Adrenal gland (tissue), 12 donors: ENCODE data around the gene TNFRSF14. TPM values are rescaled to one million over a fixed set of nuclear protein-coding genes. Genes with fewer than 3 reads are reported as not detected.

ENCODE experiments used
- DNase-seq, 7 donors: peaks; one replicate each; pipeline ENCODE4 v3.0.0-alpha.2; 2019 to 2020
- H3K27ac ChIP-seq, 5 donors: fragments of 200-600 bp; sonication (generic) in 4 of 5; 1 replicate in 3 of 5; 2 replicates in 2 of 5; pipeline versions ENCODE4 v1.5.1 to v1.8.0; 2016 to 2020; ENCODE audit warnings: mild to moderate bottlenecking in 1 of 5
- H3K27me3 ChIP-seq: fragments of 200-600 bp; 2 replicates; pipeline ENCODE4 v1.8.0; 2021
- H3K36me3 ChIP-seq, 2 donors: fragments of 200-600 bp; replicated peaks in 1 of 2; 1 replicate in 1 of 2; 2 replicates in 1 of 2; pipeline versions ENCODE4 v1.5.1 to v1.8.0; 2018 to 2022
- H3K4me1 ChIP-seq, 2 donors: fragments of 200-600 bp; replicated peaks in 1 of 2; 1 replicate in 1 of 2; 2 replicates in 1 of 2; pipeline versions ENCODE4 v1.5.1 to v1.8.0; 2018 to 2021
- H3K4me3 ChIP-seq, 4 donors: fragments of 200-600 bp; sonication (generic) in 3 of 4; one replicate each; pipeline ENCODE4 v1.5.1; 2016 to 2018
- H3K9me3 ChIP-seq, 3 donors: fragments of 200-600 bp; sonication (generic) in 1 of 3; replicated peaks in 1 of 3; 1 replicate in 2 of 3; 2 replicates in 1 of 3; pipeline versions ENCODE4 v1.5.1 to v1.8.0; 2016 to 2021
- CTCF ChIP-seq, 6 experiments: fragments of 450-650 bp in 4 of 6; fragments of 200-600 bp in 2 of 6; sonication (generic) in 1 of 6; IDR thresholded peaks; 1 replicate in 5 of 6; 2 replicates in 1 of 6; pipeline versions ENCODE4 v1.5.1 to v1.8.0; 2016 to 2021; ENCODE audit warnings: antibody characterized with exemption in 6 of 6, mild to moderate bottlenecking in 2 of 6, moderate library complexity in 1 of 6
- POLR2A ChIP-seq, 2 donors: fragments of 450-650 bp; IDR thresholded peaks; one replicate each; pipeline ENCODE4 v1.6.1; 2017; ENCODE audit warnings: antibody characterized with exemption in 2 of 2, mild to moderate bottlenecking in 2 of 2, moderate library complexity in 1 of 2
- WGBS, 4 donors: extraction: QIAGEN DNeasy Blood & Tissue Kit in 2 of 4; methylation state at CpG; one replicate each; pipeline versions ENCODE4 v1.1.5 to v1.1.7; 2013 to 2017; 5-methylcytosine and 5-hydroxymethylcytosine counted together
- intact Hi-C, 2 donors: fragments of 100-400 bp; cut with DNase I; formaldehyde crosslinking; loops; one replicate each; pipeline versions ENCODE4 v1.14.1 to v1.15.0; 2022 to 2023
- polyA plus RNA-seq, 3 donors: library from polyadenylated mRNA; stranded (reverse); fragments of 200-250 nt in 2 of 3; fragments of 350-450 nt in 1 of 3; fragmentation: Illumina TruSeq in 1 of 3; extraction: RNeasy Lipid Tissue Mini Kit (QIAGEN cat#74804) in 1 of 3; gene quantifications; one replicate each; pipeline ENCODE4 v1.2.3, GENCODE V29; 2013 to 2014
- total RNA-seq, 9 donors: library from RNA; depleted of rRNA in 4 of 9; stranded (reverse); fragments of >200 nt in 4 of 9; fragments of 120-200 nt in 1 of 9; fragmentation: NEBNext Ultra II Directional in 1 of 9; extraction: Animal tissue kit (Norgen Biotek cat#: 25700) in 1 of 9; gene quantifications; one replicate each; pipeline versions ENCODE4 v1.1.0 to v1.2.4, GENCODE V29; 2013 to 2023
- donor health status: healthy with polysubstance abuse.
- donor health status: Bipolar disorder and iron deficiency.
- donor health status: DM: yes; HTN: yes; CAD: no.
- donor health status: DM: no; HTN: no; CAD: no.
- donor health status: DM: no; HTN: no; CAD: no.
- donor health status: DM: yes; HTN: yes; CAD: no.

Gene TNFRSF14
- total and polyA plus RNA-seq, 12 donors, result 7.0 to 554 (median 116) TPM

GRCh38 chr1:2544875-2545640 is 11.1 kb upstream of the TNFRSF14 start:
- WGBS, 4 donors, result 27 to 75% (median 45%) methylated on average over 5 to 19 of the region's 19 CpGs
- H3K9me3 ChIP-seq, result no peaks in the 10 kb centered on the region
- intact Hi-C loops, result loop anchor here (5.0 to 10.0 kb wide), 3 partner anchors 128 to 350 kb away; partner anchors contain the start of genes FAAP20 (in 1 of the 2) and PEX10 (in 1 of the 2)
- TF ChIP-seq CTCF (IDR thresholded peaks at IDR 0.05) (no peak), POLR2A (IDR thresholded peaks at IDR 0.05) (no peak)
- H3K27me3 ChIP-seq, result peaks cover 6% of the 10 kb centered on the region
- H3K27ac ChIP-seq, result peak overlapping the region in 3 of 5 donors; percentile 53 to 98 (median 86)
- H3K36me3 ChIP-seq, result no peaks in the 10 kb centered on the region
- peak in 5 of 7 donors; percentile 41 to 69 (median 62) for DNase-seq
- peak overlapping the region in 1 of 4 donors; percentile 30 for H3K4me3 ChIP-seq
- H3K4me1 ChIP-seq, result peaks cover 41 to 50% of the 10 kb centered on the region in 2 donors

- Histone ChIP-seq H3K36me3 (no peaks in the 10 kb centered on the region), H3K27me3 (no peaks in the 10 kb centered on the region), H3K4me1 (peaks cover 41 to 50% of the 10 kb centered on the region in 2 donors), H3K9me3 (no peaks in the 10 kb centered on the region), H3K4me3 (peak overlapping the region in 2 of 4 donors; percentile 32 to 62), H3K27ac (peak overlapping the region; percentile 24 to 98 (median 92))
- 2 to 20% (median 7%) methylated on average over 2 to 42 of the region's 43 CpGs for WGBS, 4 donors
- DNase-seq, result peak; percentile 93 to 97 (median 94)
- TF ChIP-seq CTCF (IDR thresholded peaks at IDR 0.05) (no peak), POLR2A (IDR thresholded peaks at IDR 0.05) (peak in 1 of 2 donors; percentile 38)
- intact Hi-C loops, result loop anchor here (5.0 to 10.0 kb wide), 3 partner anchors 129 to 351 kb away; partner anchors contain the start of genes FAAP20 (in 1 of the 2) and PEX10 (in 1 of the 2)
These were observed 10.2 kb upstream of the TNFRSF14 start for GRCh38 chr1:2545754-2546514.

- TF ChIP-seq CTCF (IDR thresholded peaks at IDR 0.05) (peak in 4 of 6 experiments; percentile 27 to 49 (median 35)), POLR2A (IDR thresholded peaks at IDR 0.05) (peak in 1 of 2 donors; percentile 27)
- H3K9me3 ChIP-seq, result no peaks in the 10 kb centered on the region
- intact Hi-C loops, result loop anchor here (5.0 to 10.0 kb wide), 3 partner anchors 129 to 352 kb away; partner anchors contain the start of genes FAAP20 (in 1 of the 2) and PEX10 (in 1 of the 2)
- H3K4me3 ChIP-seq, result peak overlapping the region in 2 of 4 donors; percentile 32 to 62
- H3K4me1 ChIP-seq, result peaks cover 41 to 50% of the 10 kb centered on the region in 2 donors
- peak; percentile 83 to 91 (median 86) for DNase-seq
- H3K27ac ChIP-seq, result peak overlapping the region; percentile 24 to 98 (median 92)
- 0 to 2% (median 1%) methylated on average over 9 to 52 of the region's 52 CpGs for WGBS, 4 donors
- no peaks in the 10 kb centered on the region for H3K27me3 ChIP-seq
- no peaks in the 10 kb centered on the region for H3K36me3 ChIP-seq
These were observed 9.5 kb upstream of the TNFRSF14 start for GRCh38 chr1:2546515-2547209.
